WTC11 (cell line): ENCODE results near the gene SP9. TPM values are rescaled to one million over a fixed set of nuclear protein-coding genes. Genes with fewer than 3 reads are reported as not detected.

Experiments
- ATAC-seq: fragments of 200-7000 bp; cut with Tn5 transposase; 2 replicates; pipeline ENCODE4 v1.10.0; 2021; ENCODE audit warnings: mild to moderate bottlenecking, moderate library complexity
- CTCF ChIA-PET: fragments of 300-600 bp; sonication (Branson Sonifier 250); formaldehyde crosslinking; loops from one replicate; lab custom pipeline; 2021; ENCODE audit warnings: antibody characterized with exemption; lab: Charles Lee
- POLR2A ChIA-PET: fragments of 350-600 bp; sonication (Branson Sonifier 250); formaldehyde crosslinking; loops from one replicate; lab custom pipeline; 2021; ENCODE audit warnings: antibody characterized with exemption; lab: Charles Lee
- DNase-seq: peaks from one replicate; pipeline ENCODE4 v3.0.0; 2021; ENCODE audit warnings: low spot score
- H3K27ac Mint-ChIP-seq: 2 replicates; pipeline ENCODE4 v1.8.0; 2021; ENCODE audit warnings: mixed read lengths
- H3K27me3 Mint-ChIP-seq: 2 replicates; pipeline ENCODE4 v1.8.0; 2021; ENCODE audit warnings: low read depth, mild to moderate bottlenecking, moderate library complexity, mixed read lengths
- H3K36me3 Mint-ChIP-seq: 2 replicates; pipeline ENCODE4 v1.8.0; 2021; ENCODE audit warnings: mixed read lengths
- H3K4me1 Mint-ChIP-seq: 2 replicates; pipeline ENCODE4 v1.8.0; 2022; ENCODE audit warnings: mixed read lengths
- H3K4me3 Mint-ChIP-seq: 2 replicates; pipeline ENCODE4 v1.8.0; 2021; ENCODE audit warnings: mild to moderate bottlenecking, moderate library complexity, mixed read lengths
- H3K9me3 Mint-ChIP-seq: 2 replicates; pipeline ENCODE4 v1.8.0; 2021; ENCODE audit warnings: mixed read lengths
- ZBTB21 ChIP-seq: sonication (generic); formaldehyde crosslinking; IDR thresholded peaks from 2 replicates; pipeline ENCODE4 v1.8.1; 2023; ENCODE audit warnings: mild to moderate bottlenecking, missing genetic modification reagents, borderline replicate concordance
- ZNF121 ChIP-seq: sonication (generic); formaldehyde crosslinking; IDR thresholded peaks from 2 replicates; pipeline ENCODE4 v1.8.0; 2023; ENCODE audit warnings: missing genetic modification reagents
- total RNA-seq: library from RNA; stranded (reverse); gene quantifications from 3 replicates; pipeline ENCODE4 v1.2.3, GENCODE V29; 2021

SP9 gene
- total RNA-seq, 1 experiment from 2014 or later, result not detected

DNA sequence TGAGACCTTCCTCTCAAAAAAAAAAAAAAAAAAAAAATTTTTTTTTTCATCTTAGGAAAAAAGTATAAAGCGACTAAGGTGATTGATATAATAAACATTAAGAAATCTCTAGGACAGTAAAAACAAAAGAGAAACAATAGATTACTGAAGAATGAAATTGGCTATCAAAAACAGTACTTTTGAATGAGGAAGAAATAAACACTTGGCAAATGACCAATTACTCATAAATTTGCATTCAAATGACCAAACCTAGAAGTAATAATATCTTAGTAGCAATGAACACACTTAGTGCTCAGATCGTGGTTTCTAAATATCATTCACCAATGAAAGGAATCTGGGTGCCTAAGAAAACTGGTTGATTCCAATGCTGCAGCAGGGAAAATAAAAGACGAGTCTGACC is 50.4 kb downstream of the SP9 start:
- ChIA-PET POLR2A (no interaction called here), CTCF (no interaction called here)
- no peaks in the 10 kb centered on the region for H3K4me1 Mint-ChIP-seq
- no peaks in the 10 kb centered on the region for H3K9me3 Mint-ChIP-seq
- DNase-seq, result no peak
- H3K27me3 Mint-ChIP-seq, result no peaks in the 10 kb centered on the region
- ATAC-seq, result no peak
- H3K36me3 Mint-ChIP-seq, result peaks cover 3% of the 10 kb centered on the region
- H3K27ac Mint-ChIP-seq, result no peak overlapping the region
- H3K4me3 Mint-ChIP-seq, result no peak overlapping the region
- TF ChIP-seq ZNF121 (CRISPR knock-in tag) (no peak), ZBTB21 (CRISPR knock-in tag) (no peak)

Other genes with a start within 250 kb of the SP9 start
- 104 to 109 TPM (median 107 TPM) in 3 replicates for gene OLA1, start 86.4 kb upstream of the SP9 start, total RNA-seq
- 8.0 to 13.0 TPM (median 11.3 TPM) in 3 replicates for gene SCRN3, start 60.8 kb downstream of the SP9 start, total RNA-seq
- 0.66 to 1.0 TPM (median 0.74 TPM) in 3 replicates for gene GPR155, start 152.1 kb downstream of the SP9 start, total RNA-seq